GM23338 (cell line): ENCODE data around the gene PAIP2B. TPM values are rescaled to one million over a fixed set of nuclear protein-coding genes. Genes with fewer than 3 reads are reported as not detected.

Experiments
- ATAC-seq: fragments of 200-7000 bp; cut with Tn5 transposase; 3 replicates; pipeline ENCODE4 v1.9.1; 2020
- DNase-seq: peaks from one replicate; pipeline ENCODE4 v3.0.0-alpha.2; 2015; ENCODE audit warnings: low spot score
- H2AFZ ChIP-seq: fragments of 200-600 bp; sonication (generic); 2 replicates; pipeline ENCODE4 v1.8.0; 2016; ENCODE audit warnings: antibody characterized with exemption, mild to moderate bottlenecking, moderate library complexity
- H3F3A ChIP-seq: fragments of 200-600 bp; sonication (generic); replicated peaks from 2 replicates; pipeline ENCODE4 v1.8.0; 2017; ENCODE audit warnings: antibody characterized with exemption, mixed run types, low read depth
- H3K27ac ChIP-seq: fragments of 200-600 bp; sonication (generic); 2 replicates; pipeline ENCODE4 v1.6.1; 2016; ENCODE audit warnings: low read depth
- H3K27me3 ChIP-seq: fragments of 200-600 bp; sonication (generic); 2 replicates; pipeline ENCODE4 v1.8.0; 2016; ENCODE audit warnings: mild to moderate bottlenecking, mixed run types, moderate library complexity; ENCODE audit not compliant: insufficient read depth
- H3K36me3 ChIP-seq: fragments of 200-600 bp; sonication (generic); 2 replicates; pipeline ENCODE4 v1.8.0; 2016; ENCODE audit warnings: mild to moderate bottlenecking; ENCODE audit not compliant: insufficient read depth
- H3K4me1 ChIP-seq: fragments of 200-600 bp; sonication (generic); 2 replicates; pipeline ENCODE4 v1.8.0; 2016; ENCODE audit warnings: mild to moderate bottlenecking, moderate library complexity; ENCODE audit not compliant: insufficient read depth
- H3K4me2 ChIP-seq: fragments of 200-600 bp; sonication (generic); 2 replicates; pipeline ENCODE4 v1.7.1; 2017; ENCODE audit warnings: mixed run types
- H3K4me3 ChIP-seq: fragments of 200-600 bp; sonication (generic); 2 replicates; pipeline ENCODE4 v1.6.1; 2016; ENCODE audit warnings: mixed run types
- H3K79me2 ChIP-seq: fragments of 200-600 bp; sonication (generic); replicated peaks from 2 replicates; pipeline ENCODE4 v1.8.0; 2017; ENCODE audit warnings: mild to moderate bottlenecking; ENCODE audit not compliant: insufficient read depth
- H3K9me2 ChIP-seq: fragments of 200-600 bp; sonication (generic); 2 replicates; pipeline ENCODE4 v1.8.0; 2017; ENCODE audit not compliant: insufficient read depth
- H4K20me1 ChIP-seq: fragments of 200-600 bp; sonication (generic); replicated peaks from 2 replicates; pipeline ENCODE4 v1.8.0; 2017; ENCODE audit warnings: mild to moderate bottlenecking; ENCODE audit not compliant: insufficient read depth
- H3K27ac Mint-ChIP-seq: 2 replicates; pipeline ENCODE4 v1.8.0; 2020; ENCODE audit warnings: inconsistent platforms, mild to moderate bottlenecking, moderate library complexity, mixed read lengths
- H3K27me3 Mint-ChIP-seq: 3 replicates; pipeline ENCODE4 v1.8.0; 2022; ENCODE audit warnings: low read depth, mild to moderate bottlenecking, moderate library complexity, mixed read lengths, inconsistent platforms; ENCODE audit not compliant: insufficient read depth, poor library complexity
- H3K36me3 Mint-ChIP-seq: 3 replicates; pipeline ENCODE4 v1.8.0; 2021; ENCODE audit warnings: low read depth, mild to moderate bottlenecking, inconsistent platforms, moderate library complexity, mixed read lengths
- H3K4me1 Mint-ChIP-seq: 3 replicates; pipeline ENCODE4 v1.8.0; 2020; ENCODE audit warnings: mild to moderate bottlenecking, inconsistent platforms, mixed read lengths
- H3K4me3 Mint-ChIP-seq: 3 replicates; pipeline ENCODE4 v1.8.0; 2021; ENCODE audit warnings: moderate library complexity, mild to moderate bottlenecking, inconsistent platforms, mixed read lengths
- H3K9me3 Mint-ChIP-seq: 3 replicates; pipeline ENCODE4 v1.8.0; 2020; ENCODE audit warnings: moderate library complexity, mild to moderate bottlenecking, inconsistent platforms, mixed read lengths
- CTCF ChIP-seq, 2 experiments: fragments of 200-600 bp in 1 of 2; sonication (generic) in 1 of 2; conservative IDR thresholded peaks; 2 replicates each; pipeline versions ENCODE4 v1.5.1 to v1.6.1; 2016 to 2017; ENCODE audit warnings: antibody characterized with exemption in 2 of 2, low read depth in 2 of 2, mild to moderate bottlenecking in 2 of 2, moderate library complexity in 1 of 2
- EZH2 ChIP-seq: fragments of 200-600 bp; sonication (generic); IDR thresholded peaks from one replicate; pipeline ENCODE4 v1.8.0; 2017; ENCODE audit warnings: antibody characterized with exemption, mild to moderate bottlenecking, low read depth; ENCODE audit not compliant: unreplicated experiment
- JUNB ChIP-seq: IDR thresholded peaks from one replicate; pipeline ENCODE4 v1.6.1; 2016; ENCODE audit warnings: antibody characterized with exemption; ENCODE audit not compliant: unreplicated experiment
- REST ChIP-seq: IDR thresholded peaks from one replicate; pipeline ENCODE4 v1.6.1; 2018; ENCODE audit warnings: antibody characterized with exemption; ENCODE audit not compliant: unreplicated experiment
- ZNF462 ChIP-seq: fragments of 250-450 bp; sonication (Bioruptor Pico); IDR thresholded peaks from 2 replicates; pipeline ENCODE4 v1.5.0; 2020; ENCODE audit warnings: mild to moderate bottlenecking, moderate library complexity
- polyA plus RNA-seq: library from polyadenylated mRNA; unstranded; fragments of >200 nt; fragmentation: Nextera tagmentation; extraction: Ambion mirVana; gene quantifications from 2 replicates; pipeline ENCODE4 v1.2.1, GENCODE V29; 2016
- total RNA-seq: library from RNA; depleted of rRNA; stranded (reverse); fragments of >200 nt; shearing (Covaris generic); gene quantifications from 2 replicates; pipeline ENCODE4 v1.2.3, GENCODE V29; 2014
- TF ChIP-seq, protein P1 (sequence below): IDR thresholded peaks from 2 replicates; pipeline ENCODE4 v1.6.1; 2016; ENCODE audit warnings: antibody characterized with exemption

Gene PAIP2B
- total and polyA plus RNA-seq, 2 experiments from 2014 or later = 7.6 to 29.7 TPM

DNA sequence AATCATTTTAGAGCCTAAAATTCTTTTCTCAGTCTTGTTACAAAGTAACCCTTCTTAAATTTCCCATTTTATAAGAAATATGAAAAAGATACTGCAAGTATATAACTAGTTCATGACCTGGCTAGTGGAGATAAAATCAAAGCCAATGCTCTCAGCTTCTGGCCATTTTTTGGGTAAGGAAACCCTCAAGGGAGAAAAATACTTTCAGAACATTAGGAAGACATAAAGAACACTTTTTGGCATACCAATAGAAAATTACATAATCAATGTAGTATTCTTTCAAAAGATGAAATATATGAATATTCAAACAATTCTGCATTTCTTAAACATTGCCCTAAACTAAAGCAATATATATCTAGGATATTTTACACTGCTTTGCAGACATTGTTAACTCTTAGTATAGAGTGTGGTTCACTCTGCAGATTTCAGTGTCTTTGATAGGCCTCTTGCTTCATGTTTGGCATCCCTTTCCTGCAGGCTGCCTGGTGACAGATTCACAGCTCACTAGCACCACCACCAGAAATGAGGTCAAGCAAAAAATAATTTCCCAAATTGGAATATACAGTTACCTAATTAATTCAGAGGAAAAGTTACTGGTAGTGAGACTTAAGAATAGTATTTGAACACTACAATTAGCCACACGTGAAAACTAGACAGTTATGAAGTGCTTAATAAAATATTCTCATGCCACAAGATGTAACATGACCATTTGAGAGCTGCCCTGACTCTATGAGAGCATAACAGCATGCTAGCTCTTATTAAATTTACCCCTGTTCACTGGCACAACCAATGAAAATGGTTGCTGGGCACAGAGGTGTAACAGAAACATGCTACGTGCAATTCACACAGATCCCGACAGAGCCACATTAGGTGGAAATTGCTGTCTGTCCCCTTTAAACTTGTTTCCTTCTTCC is 36.0 kb downstream of the PAIP2B start:
- TF ChIP-seq CTCF (conservative IDR thresholded peaks at IDR 0.05; ENCODE audit: low read depth in 2 of 2) (peak; percentile 33 to 57), EZH2 (no peak)
- no peak overlapping the region for H3K4me3 ChIP-seq
- ATAC-seq (no peak; the same call in 2 of the 3 replicates), DNase-seq (no peak)
- no peaks in the 10 kb centered on the region for H3K36me3 ChIP-seq
- H3K27me3 Mint-ChIP-seq = peaks cover 5% of the 10 kb centered on the region
- H3K27ac Mint-ChIP-seq = no peak overlapping the region
- no peaks in the 10 kb centered on the region for H3K9me2 ChIP-seq
- no peaks in the 10 kb centered on the region for H3K79me2 ChIP-seq
- H2AFZ ChIP-seq = no peak overlapping the region
- no peak overlapping the region for H3K4me2 ChIP-seq
- no peaks in the 10 kb centered on the region for H3K9me3 Mint-ChIP-seq
- peaks cover 10% of the 10 kb centered on the region for H3K36me3 Mint-ChIP-seq
- no peak overlapping the region for H3K4me3 Mint-ChIP-seq
- H3K4me1 Mint-ChIP-seq = peaks cover 27% of the 10 kb centered on the region
- H3K4me1 ChIP-seq = peaks cover 25% of the 10 kb centered on the region
- no peaks in the 10 kb centered on the region for H3K27me3 ChIP-seq
- no peaks in the 10 kb centered on the region for H3F3A ChIP-seq
- no peaks in the 10 kb centered on the region; the same call in 1 of the 2 replicates for H4K20me1 ChIP-seq
- no peak overlapping the region for H3K27ac ChIP-seq

DNA sequence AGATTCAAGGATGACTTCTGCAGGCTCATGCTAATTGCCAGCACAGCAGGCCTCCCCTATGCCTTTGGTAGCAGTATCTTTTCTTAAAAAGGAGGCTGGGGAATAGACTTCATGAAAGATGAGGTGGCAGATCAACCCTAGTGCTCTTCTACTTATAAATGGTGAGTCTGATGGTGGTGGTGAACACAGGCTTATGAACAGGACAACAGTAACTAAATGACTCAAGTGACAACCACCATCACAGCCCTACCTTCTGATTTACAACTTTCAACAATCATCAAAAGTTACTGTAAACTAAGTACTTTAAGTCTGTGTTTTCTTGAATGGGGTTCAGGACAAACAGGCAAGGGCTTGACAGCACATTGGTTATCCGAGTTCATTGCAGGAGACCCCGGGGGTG is 39.3 kb downstream of the PAIP2B start:
- H3K9me3 Mint-ChIP-seq = no peaks in the 10 kb centered on the region
- Histone ChIP-seq H3K27me3 (no peaks in the 10 kb centered on the region), H3K36me3 (no peaks in the 10 kb centered on the region), H3F3A (no peaks in the 10 kb centered on the region), H3K27ac (peak overlapping the region; percentile 51; the same call in 1 of the 2 replicates), H3K4me2 (peak overlapping the region; percentile 53), H2AFZ (no peak overlapping the region), H3K79me2 (no peaks in the 10 kb centered on the region), H3K9me2 (no peaks in the 10 kb centered on the region), H4K20me1 (no peaks in the 10 kb centered on the region; the same call in 1 of the 2 replicates), H3K4me1 (peaks cover 32% of the 10 kb centered on the region), H3K4me3 (no peak overlapping the region)
- ATAC-seq (peak; percentile 15; the same call in 2 of the 3 replicates), DNase-seq (no peak)
- no peak overlapping the region for H3K4me3 Mint-ChIP-seq
- H3K36me3 Mint-ChIP-seq = no peaks in the 10 kb centered on the region; the same call in 2 of the 3 replicates
- H3K27ac Mint-ChIP-seq = no peak overlapping the region
- H3K27me3 Mint-ChIP-seq = peaks cover 3% of the 10 kb centered on the region
- H3K4me1 Mint-ChIP-seq = peaks cover 44% of the 10 kb centered on the region
- no peak for TF ChIP-seq EZH2
- TF ChIP-seq REST = no peak
- TF ChIP-seq ZNF462 (CRISPR knock-in tag) = no peak
- no peak for TF ChIP-seq JUNB
- TF ChIP-seq, protein P1, sequence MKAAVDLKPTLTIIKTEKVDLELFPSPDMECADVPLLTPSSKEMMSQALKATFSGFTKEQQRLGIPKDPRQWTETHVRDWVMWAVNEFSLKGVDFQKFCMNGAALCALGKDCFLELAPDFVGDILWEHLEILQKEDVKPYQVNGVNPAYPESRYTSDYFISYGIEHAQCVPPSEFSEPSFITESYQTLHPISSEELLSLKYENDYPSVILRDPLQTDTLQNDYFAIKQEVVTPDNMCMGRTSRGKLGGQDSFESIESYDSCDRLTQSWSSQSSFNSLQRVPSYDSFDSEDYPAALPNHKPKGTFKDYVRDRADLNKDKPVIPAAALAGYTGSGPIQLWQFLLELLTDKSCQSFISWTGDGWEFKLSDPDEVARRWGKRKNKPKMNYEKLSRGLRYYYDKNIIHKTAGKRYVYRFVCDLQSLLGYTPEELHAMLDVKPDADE = no peak
